Measurements from ENCODE around the gene CENPX. TPM values are rescaled to one million over a fixed set of nuclear protein-coding genes. Genes with fewer than 3 reads are reported as not detected.

Gene CENPX
- total and polyA plus RNA-seq, 2 of the 13 experiments (the other 11 are each of a cell fraction or from before 2014, with no cell fraction given) = 92.7 to 170 TPM

- TF ChIP-seq HBP1 (CRISPR knock-in tag; IDR thresholded peaks at IDR 0.05; ENCODE audit: low read depth) = no peak
- TF ChIP-seq PCBP1 (IDR thresholded peaks at IDR 0.05; ENCODE audit: borderline replicate concordance, low read depth, low read length) = no peak
- TF ChIP-seq, protein P1, sequence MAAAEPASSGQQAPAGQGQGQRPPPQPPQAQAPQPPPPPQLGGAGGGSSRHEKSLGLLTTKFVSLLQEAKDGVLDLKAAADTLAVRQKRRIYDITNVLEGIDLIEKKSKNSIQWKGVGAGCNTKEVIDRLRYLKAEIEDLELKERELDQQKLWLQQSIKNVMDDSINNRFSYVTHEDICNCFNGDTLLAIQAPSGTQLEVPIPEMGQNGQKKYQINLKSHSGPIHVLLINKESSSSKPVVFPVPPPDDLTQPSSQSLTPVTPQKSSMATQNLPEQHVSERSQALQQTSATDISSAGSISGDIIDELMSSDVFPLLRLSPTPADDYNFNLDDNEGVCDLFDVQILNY (CRISPR knock-in tag; conservative IDR thresholded peaks at IDR 0.05) = no peak
- no peak; the same call in 1 of the 2 replicates for TF ChIP-seq NFKB2 (CRISPR knock-in tag; IDR thresholded peaks at IDR 0.05; ENCODE audit: borderline replicate concordance)
- no peak for TF ChIP-seq XBP1 (CRISPR knock-in tag; IDR thresholded peaks at IDR 0.05)
- no peak for TF ChIP-seq ZBTB42 (CRISPR knock-in tag; IDR thresholded peaks at IDR 0.05)
- TF ChIP-seq JARID2 (CRISPR knock-in tag; IDR thresholded peaks at IDR 0.05; ENCODE audit: insufficient replicate concordance) = no peak
- no peak for TF ChIP-seq TP53 (CRISPR knock-in tag; conservative IDR thresholded peaks at IDR 0.05)
- TF ChIP-seq, protein P2, sequence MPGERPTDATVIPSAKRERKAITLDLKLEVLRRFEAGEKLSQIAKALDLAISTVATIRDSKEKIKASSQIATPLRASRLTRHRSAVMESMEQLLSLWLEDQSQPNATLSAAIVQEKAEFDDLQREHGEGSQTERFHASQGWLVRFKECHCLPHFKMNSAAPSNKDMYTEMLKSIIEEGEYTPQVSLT (CRISPR knock-in tag; IDR thresholded peaks at IDR 0.05; ENCODE audit: borderline replicate concordance, low read depth) = no peak
- no peak for TF ChIP-seq ZNF274 (CRISPR knock-in tag; IDR thresholded peaks at IDR 0.05)
- TF ChIP-seq USF2 (IDR thresholded peaks at IDR 0.05; ENCODE audit: low read depth, low read length) = no peak
- no peak for TF ChIP-seq USF2 (CRISPR knock-in tag; IDR thresholded peaks at IDR 0.05; ENCODE audit: borderline replicate concordance)
- TF ChIP-seq ZNF225 (CRISPR knock-in tag; IDR thresholded peaks at IDR 0.05) = no peak
- TF ChIP-seq LCORL (IDR thresholded peaks at IDR 0.05) = no peak
- TF ChIP-seq LCORL (CRISPR knock-in tag; IDR thresholded peaks at IDR 0.05) = 0 out of 2 replicates have a peak, but pooled peaks have one; percentile 32
- TF ChIP-seq, protein P3, sequence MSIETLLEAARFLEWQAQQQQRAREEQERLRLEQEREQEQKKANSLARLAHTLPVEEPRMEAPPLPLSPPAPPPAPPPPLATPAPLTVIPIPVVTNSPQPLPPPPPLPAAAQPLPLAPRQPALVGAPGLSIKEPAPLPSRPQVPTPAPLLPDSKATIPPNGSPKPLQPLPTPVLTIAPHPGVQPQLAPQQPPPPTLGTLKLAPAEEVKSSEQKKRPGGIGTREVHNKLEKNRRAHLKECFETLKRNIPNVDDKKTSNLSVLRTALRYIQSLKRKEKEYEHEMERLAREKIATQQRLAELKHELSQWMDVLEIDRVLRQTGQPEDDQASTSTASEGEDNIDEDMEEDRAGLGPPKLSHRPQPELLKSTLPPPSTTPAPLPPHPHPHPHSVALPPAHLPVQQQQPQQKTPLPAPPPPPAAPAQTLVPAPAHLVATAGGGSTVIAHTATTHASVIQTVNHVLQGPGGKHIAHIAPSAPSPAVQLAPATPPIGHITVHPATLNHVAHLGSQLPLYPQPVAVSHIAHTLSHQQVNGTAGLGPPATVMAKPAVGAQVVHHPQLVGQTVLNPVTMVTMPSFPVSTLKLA (IDR thresholded peaks at IDR 0.05) = no peak
- no peak for TF ChIP-seq ZNF562 (CRISPR knock-in tag; IDR thresholded peaks at IDR 0.05; ENCODE audit: borderline replicate concordance)
- no peak for TF ChIP-seq ZNF354B (CRISPR knock-in tag; IDR thresholded peaks at IDR 0.05)
- TF ChIP-seq, protein P4, sequence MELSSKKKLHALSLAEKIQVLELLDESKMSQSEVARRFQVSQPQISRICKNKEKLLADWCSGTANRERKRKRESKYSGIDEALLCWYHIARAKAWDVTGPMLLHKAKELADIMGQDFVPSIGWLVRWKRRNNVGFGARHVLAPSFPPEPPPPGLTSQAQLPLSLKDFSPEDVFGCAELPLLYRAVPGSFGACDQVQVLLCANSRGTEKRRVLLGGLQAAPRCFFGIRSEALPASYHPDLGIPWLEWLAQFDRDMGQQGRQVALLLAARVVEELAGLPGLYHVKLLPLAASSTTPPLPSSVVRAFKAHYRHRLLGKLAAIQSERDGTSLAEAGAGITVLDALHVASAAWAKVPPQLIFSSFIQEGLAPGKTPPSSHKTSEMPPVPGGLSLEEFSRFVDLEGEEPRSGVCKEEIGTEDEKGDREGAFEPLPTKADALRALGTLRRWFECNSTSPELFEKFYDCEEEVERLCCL (CRISPR knock-in tag; IDR thresholded peaks at IDR 0.05; ENCODE audit: borderline replicate concordance) = no peak
- TF ChIP-seq KAT8 (CRISPR knock-in tag; IDR thresholded peaks at IDR 0.05) = no peak
These were observed 44.0 kb downstream of the CENPX start (continued) for GRCh38 chr17:81978524-81979298.

Measured in HepG2 (cell line).